Renal cortex interstitium (tissue), 11 donors: ENCODE data around the gene KCNAB1. TPM values are rescaled to one million over a fixed set of nuclear protein-coding genes. Genes with fewer than 3 reads are reported as not detected.
A peak's percentile ranks its signal among the peaks of the same experiment; 100 is the strongest.
"Not testable (repeated sequence)": the region's sequence is repeated elsewhere in the genome, so short reads cannot be mapped to it uniquely, and the experiment has no call there.

Experiments used
- DNase-seq, 11 donors: peaks; one replicate each; pipeline ENCODE4 v3.0.0-alpha.2; 2013; ENCODE audit warnings: low read depth in 9 of 11, low spot score in 4 of 11; ENCODE audit errors: extremely low read depth in 1 of 11
- polyA plus RNA-seq, 3 donors: library from polyadenylated mRNA; unstranded; fragments of 120-200 nt; gene quantifications; one replicate each; pipeline ENCODE4 v1.2.1, GENCODE V29; 2013; ENCODE audit not compliant: insufficient read length in 3 of 3

The KCNAB1 gene
- polyA plus RNA-seq, 3 donors: 3.3 to 4.3 (median 3.5) TPM

DNA sequence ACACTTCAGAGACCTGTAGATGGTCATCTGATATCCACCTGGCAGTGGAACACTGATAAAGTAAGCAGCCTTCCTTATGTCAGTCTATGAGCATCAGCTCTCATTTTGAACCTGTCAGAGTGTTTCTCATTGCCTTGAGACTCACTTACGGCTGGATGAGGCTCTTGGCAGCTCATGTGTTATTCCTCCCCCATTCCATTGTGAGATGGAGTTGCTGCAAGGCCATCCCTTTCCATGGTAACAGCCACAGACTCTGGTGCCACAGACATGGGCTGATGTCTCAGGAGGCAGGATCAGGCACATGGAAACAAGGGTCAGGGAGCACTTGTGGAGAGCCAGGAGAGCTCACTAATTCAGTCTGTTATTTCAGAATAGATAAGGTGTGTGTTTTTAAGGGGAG is 11.9 kb downstream of the KCNAB1 start:
- no peak for DNase-seq

DNA sequence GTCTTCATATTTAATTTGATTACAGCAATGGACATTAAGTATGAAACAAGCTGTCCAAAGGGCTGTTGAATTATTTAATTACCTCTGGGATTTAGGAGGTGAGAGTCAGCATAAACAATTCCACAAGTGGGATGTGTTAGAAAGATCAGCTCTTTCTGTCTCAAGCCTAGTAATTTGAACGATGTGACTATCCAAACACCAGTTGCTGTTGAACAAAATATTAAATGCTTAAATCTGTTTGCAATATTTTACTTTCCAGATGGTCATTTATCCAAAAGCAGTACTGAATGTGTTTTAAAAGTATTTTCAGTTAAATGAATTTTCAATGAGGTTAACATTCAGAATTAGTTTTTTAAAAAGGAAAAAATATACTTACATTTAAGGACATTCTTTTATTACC is 12.7 kb downstream of the KCNAB1 start:
- no peak for DNase-seq

DNA sequence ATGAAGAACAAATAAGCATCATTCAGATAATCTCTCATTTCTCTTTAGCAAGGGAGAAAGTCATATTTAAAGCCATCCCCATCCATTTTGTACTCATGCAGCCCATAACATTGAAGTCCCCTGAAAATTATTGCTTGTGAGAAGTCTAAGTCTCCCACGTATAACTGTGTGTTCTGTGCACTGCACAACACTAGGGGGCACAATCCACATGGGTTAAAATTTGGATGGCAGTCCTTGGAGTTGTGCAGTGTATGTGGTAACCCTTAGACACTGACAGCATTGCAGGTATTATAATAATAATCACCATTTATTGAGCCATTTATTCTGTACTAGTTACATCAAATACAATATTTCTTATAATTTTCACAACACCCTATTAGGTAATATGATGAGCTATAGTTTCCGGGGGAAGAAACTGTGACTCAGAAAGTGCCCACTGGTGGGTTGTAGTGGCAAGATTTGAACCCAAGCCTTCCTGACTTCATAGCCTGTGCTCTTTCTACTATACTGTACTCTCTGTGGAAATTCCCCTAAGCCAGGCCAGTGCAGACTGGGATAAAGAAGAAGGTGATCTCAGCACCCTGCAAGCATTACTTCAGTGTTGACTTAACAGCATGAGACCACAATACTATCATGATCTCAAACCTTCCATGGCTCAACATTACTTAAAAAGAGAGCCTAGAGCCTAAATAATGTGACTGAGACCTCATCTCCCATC is 15.7 kb downstream of the KCNAB1 start:
- DNase-seq: no peak

DNA sequence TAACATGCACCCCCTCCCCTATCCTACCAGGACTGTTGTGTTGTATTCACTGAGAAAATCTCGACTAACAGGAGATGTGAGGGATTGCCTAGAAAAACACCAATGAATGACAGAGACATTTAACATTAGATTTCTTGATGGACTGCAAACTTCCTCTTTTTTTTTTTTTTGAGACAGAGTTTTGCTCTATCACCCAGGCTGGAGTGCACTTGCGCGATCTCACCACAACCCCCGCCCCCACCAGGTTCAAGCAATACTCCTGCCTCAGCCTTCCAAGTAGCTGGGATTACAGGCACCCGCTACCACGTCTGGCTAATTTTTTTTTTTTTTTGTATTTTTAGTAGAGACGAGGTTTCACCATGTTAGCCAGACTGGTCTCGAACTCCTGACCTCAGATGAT is 17.0 kb downstream of the KCNAB1 start:
- not testable (repeated sequence) for DNase-seq

DNA sequence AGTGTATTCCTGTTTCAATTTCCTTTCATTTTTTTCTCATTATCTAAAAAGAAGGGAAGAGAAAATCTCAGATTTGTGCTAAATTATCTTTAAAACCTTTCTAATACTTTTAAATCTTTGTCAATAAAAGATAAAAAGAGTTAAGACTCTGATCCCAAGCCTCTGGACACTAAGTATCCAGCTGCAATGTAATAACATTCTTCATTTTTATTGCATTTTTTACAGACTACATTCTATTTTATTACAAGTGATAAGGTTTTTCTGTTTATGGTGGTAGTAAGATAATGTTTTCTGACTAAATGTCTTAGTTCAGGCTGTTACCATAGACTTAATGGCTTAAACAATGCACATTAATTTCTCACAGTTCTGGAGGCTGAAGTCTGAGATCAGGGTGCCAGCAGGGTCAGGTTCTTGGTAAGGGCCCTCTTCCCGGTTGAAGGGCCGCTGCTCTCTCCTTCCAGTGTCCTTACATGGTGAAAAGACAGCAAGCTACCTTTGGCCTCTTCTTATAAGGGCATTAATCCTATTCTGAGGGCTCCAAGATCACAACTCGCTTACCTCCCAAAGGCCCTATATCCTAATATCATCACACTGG is 19.7 kb downstream of the KCNAB1 start:
- DNase-seq: no peak

DNA sequence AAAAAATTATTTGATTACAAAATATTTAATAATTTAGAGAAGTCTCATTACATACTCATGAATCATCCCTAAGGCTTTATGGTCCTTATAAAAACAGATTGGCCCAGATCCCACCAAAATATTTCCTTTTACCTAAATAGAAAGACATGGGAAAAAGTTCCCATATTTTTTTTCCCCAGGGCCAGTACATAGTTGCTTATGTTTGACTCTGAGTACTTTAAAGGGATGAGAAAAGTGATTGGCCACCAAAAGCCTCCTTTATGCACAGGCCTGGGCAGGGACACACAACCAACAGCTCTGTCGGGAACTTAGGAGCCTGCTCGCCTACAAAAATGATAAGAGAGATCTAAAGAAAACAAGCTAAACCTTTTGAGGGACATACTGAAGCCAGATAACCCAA is 22.3 kb downstream of the KCNAB1 start:
- DNase-seq: no peak

DNA sequence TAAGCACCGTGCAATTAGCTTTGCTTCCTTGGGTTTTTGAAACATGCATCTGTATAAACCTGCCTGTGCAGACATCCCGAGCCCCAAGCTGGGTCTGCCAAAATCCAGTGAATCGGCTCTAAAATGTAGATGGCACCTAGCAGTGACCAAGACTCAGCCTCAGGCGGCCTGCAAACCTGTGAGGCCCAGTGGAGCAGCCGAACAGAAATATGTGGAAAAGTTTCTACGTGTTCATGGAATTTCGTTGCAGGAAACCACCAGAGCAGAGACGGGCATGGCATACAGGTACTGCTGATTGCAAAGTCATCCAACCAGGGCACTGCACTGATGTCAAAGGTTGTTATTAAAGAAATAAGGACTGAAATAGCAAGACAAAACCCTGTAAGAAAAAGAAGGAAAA is 22.8 kb downstream of the KCNAB1 start:
- DNase-seq: no peak

DNA sequence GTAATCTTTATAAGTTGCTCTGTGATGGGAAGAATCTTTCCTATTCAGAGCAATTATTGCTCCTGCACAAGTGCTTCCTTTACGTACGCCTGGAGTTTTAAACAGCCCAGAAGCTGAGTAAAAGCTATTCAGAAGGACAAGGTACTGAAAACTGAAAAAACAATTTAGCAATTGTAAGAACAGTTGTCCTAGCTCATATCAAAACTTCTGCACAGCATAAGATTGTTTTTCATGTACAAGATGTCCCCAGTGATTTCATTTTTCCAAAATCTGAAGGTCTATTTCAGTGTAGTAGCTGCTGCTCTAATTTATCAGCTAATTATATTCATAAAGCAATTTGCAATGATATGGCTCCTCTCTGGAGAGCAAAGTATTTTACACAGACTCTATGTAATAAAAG is 23.7 kb downstream of the KCNAB1 start:
- no peak for DNase-seq

DNA sequence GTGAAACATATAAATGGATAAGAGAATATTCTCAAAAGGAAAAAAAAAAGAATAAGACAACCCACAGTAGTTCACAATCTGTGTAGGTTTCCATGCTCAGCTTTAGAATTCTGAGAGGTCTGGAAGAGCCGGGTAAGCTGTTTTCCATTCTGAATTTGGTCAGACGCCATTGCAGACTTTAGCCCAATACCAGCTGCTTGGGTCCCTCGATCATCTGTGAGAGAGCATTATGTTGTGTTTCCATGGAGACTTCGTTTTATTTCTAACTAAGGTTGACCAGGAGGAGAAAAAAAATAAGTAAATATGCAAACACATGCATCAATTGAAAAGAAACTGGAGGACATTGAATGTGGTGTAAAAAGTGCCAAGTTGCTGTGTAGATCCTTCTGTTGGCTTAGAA is 25.5 kb downstream of the KCNAB1 start:
- no peak for DNase-seq

DNA sequence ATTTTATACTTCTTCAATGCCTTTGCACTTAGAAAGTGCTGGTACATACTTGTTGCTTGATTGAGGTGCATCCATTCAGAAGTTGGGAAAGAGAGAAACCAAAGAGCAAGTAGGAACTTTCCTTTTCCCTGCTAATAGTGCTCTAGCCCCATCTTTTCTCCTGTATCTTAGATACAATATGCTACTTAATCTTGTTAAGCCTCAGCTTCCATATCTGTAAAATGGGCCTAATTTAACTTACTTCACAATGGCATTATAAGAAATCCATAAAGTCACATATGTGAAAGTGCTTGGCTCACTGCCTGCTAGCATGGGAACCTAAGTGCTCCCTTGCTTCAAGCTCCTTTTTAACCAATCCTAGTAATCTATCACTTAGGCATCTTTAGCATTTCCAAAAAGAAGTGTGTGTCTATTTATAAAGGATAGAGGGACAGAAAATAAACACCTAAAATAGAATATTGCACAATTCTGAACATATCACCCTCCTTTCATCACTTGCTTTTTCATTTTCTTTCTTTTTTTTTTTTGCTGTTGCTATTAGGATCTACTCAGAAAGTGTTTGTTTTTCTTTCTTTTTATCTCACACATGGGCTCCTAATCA is 28.1 kb downstream of the KCNAB1 start:
- no peak for DNase-seq

DNA sequence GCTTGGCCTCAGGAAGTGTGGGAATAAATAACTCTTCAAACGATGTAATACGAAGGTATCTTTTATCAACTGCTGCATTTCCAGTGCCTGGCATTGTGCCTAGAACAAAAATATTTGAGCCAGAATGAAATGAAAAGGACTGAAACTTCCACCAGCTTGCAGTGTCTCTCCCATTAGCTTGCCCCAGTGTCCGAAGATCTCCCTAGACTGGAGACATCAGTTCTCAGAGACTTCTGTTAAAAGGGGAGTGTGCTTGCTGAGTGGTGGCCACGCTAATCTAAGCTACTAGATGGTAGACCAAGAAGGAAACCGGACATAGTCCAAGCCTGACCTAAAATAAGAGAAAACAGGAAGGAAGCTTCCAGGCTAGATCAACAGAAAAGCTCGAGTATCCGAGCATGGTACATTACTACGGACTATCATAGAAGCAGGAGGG is 28.6 kb downstream of the KCNAB1 start:
- DNase-seq: no peak

DNA sequence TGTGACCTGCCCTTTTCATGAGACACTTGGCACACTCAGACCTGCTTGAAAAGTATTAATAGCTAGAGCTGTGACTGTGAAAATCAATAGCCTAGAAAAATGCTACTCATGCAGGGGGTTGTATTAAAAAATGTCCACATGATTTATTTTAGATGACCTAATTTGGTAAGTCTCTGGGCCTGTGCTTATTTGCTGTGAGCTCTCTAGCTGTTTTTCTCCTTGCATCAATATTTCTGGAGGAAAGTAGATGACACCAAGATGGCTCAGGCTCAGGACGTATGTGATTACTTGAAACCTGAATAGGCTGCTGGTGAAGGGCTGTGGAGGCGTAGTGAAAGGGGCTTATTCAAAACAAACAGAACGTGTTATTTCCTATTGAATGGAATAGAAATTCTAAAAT is 29.5 kb downstream of the KCNAB1 start:
- DNase-seq: no peak

DNA sequence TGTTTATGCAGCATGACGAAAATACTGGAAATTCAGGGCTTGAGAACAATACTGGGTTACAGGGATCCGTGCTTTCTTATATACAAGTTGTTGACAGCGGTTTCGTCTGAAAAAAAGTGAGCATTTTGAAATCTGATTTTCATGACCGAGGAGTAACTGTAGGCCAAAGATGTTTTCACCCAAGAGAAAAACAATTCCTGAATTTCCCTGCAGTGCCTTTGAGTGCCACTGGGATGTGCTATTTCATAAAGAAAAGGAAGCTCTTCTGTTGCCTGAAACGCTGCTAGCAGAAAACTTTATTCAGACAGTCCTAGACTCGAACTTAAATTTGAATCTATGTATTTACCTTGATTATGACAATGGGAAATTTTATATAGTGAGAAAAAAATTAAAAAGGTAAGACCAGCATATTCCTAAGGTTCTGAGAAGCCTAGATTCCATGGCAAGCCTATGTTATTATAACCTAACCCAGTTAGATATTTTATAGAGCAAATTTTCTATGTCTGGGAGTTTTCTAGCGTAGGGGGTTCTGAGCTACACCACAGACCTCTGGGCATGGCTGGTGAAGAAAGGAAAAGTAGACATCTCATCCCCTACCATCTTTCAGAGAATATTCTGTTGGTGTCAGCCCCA is 30.2 kb downstream of the KCNAB1 start:
- peak in 8 of 11 donors; percentile 41 to 70 (median 52) for DNase-seq

DNA sequence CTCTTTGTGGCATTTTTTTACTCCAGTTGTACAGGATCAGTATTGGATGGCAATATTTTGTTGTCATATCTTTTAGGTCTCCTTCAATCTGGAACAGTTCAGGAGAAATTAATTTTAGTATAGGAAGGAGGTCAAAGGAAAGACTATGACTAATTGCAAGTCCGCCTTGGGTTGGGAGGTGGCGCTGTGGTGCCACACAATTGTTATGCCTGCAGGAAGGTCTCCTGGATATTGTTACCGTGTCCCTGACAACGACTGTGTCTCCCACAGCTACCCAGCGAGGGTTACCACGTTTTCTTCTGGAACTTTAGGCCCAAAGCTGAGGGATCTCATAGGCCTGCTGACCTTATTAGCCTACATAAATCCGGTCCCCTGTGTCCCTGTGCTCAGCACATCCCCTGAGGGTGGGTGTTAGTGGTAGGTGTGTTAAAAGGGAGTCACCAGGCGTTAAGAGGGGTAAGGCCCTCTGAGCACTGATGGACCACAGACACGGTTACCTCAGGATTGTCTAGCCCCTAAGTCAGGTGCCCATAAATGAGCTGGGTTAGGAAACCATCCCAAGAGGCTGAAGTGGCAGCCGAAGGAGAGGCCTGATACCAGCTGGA is 31.5 kb downstream of the KCNAB1 start:
- DNase-seq: peak; percentile 45 to 73 (median 64)

DNA sequence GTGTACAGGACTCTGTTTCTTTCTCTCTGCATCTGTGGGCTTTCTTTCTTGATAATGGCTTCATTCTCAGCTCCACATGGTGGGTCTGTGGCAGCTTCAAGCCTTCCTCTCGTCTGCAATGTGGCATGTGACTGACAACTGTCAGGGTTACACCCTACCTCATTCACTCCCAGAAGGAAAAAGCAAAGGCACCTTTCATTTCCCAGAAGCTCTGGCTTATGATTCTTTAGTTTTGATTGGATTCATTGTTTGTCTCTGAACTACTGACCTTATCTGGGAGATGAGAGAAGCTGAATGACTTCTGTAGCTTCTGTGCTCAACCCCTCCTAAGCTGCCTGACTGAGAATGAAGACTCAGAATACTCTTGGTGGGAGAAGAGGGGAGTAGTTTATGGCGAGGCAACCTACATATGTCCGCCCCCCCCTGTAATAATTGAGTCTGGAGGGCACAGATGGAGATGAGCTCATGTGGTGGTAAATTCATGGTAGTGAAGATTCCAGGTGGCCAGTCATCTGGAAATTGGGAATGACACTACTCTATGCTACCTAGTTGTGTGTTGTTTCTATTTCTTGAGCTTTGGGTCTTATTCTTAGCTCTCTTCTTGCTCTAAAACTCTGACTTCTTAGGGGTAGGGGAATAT is 38.4 kb downstream of the KCNAB1 start:
- no peak for DNase-seq

DNA sequence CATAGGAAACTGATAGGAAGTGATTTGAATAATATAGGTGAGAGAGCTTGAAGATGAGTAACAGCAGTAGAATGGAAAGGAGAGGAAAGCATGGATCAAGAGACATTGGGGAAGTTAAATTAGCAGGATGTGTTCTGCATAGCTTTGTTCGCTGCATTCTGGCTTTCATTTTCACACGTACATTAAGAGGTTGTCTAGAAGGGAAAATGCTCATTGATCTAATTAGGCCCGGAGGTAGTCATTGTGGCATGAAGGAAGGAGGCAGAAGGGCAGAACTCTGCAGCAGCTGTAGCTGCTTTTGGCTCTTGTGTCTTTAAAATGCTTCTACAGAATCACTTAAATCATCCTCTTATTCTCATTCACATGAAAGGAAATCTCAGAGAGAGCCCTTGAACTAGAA is 40.3 kb downstream of the KCNAB1 start:
- DNase-seq: no peak

DNA sequence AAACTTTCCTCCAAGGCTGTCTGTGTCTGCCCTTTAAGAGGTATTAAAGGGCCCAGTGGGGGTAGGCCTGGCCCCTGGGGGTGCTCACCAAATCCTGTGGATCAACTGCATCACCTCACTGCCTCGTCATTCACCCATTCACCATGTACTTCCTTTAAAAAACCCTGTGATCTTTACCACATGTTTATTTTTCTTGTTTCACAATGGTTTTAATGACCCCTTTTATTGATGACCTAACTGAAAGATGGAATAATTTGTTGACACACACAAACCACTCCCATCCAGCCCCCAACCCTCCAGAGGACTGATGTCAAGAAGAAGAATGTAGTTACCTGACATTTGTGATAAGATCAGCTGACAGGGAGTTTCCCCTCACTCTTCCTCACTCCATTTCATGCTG is 40.8 kb downstream of the KCNAB1 start:
- DNase-seq: no peak

DNA sequence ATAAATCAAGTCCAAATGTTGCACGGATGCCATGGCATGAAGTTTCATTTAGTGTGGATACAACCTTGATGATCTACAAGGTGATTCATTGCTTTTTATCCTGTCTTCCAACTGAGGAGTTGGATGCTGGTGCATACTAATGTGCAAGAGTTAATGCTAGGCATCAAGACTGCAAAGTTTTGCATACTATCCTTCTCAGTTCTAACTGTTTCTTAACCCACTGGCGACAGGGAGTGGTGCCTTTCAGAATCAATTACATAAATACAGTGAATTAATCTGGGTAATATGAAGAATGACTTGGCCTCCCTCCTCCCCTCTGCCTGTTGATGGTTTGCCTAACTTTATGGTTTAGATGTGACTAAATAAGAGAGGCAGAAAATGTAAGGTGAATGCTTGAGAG is 43.5 kb downstream of the KCNAB1 start:
- DNase-seq: no peak

DNA sequence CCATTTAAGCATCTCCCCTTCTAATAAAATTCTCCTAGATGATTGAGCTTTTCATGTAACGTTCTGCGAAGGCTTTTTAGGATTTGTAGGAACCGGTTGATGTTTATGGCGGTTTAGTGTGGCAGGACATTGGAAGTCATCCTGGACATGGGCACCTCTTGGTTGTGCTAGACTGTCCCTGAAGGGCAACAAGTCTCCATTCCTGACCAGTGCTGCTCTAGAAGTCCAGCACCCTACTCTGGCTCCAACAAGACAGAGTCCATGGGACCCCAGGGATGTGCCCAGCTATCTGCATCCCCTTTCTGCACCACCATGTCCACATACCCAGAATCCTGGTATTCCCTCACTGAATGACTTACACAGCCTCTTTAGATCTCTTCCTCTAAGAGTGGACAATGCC is 46.4 kb downstream of the KCNAB1 start:
- DNase-seq: no peak
